NCI-H128 (cell line): ENCODE data around the gene CSMD2.

Experiments
- DNase-seq: peaks from one replicate; lab custom pipeline; 2025; ENCODE audit not compliant: unreplicated experiment; lab: John Stamatoyannopoulos, UW

Gene CSMD2

GRCh38 chr1:33768821-33769220, 396.2 kb downstream of the CSMD2 start:
- DNase-seq: no peak

DNA sequence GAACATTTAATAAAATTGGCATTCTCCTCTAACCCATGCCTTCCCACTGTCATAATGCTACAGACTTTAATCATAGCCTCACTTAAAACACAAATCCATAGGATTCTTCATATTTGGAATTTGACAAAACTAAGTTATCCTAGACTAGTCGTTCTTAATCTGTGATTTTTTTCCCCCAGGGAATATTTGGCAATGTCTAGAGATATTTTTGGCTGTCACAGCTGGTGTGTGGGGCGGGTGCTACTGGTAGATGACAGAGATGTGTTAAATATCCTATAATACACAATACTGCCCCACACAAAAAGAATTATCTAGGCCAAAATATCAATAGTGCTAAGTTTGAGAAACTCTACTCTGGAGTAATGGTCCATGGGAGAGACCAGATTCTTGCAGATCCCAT, 396.9 kb downstream of the CSMD2 start:
- DNase-seq: no peak

DNA sequence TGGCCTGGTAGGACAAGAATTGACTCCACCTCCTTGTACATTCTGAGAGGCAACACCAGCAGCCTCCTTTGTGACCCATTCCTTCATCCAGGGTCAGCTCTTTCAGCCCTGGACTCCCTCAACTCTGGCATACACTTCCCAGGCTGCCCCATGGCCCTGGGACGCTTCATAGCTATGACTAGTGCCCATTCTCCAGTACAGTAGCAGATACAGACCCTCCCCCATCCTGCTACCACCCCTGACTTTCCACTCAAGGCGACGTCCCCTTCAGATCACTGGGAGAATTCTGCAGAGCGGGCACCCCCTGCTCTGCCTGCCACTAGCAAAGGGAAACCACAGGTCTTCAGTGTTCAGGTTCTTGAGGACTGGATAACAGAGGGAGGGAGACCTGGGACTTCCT, 400.9 kb downstream of the CSMD2 start:
- no peak for DNase-seq

GRCh38 chr1:33763406-33763805, 401.6 kb downstream of the CSMD2 start:
- DNase-seq: no peak

DNA sequence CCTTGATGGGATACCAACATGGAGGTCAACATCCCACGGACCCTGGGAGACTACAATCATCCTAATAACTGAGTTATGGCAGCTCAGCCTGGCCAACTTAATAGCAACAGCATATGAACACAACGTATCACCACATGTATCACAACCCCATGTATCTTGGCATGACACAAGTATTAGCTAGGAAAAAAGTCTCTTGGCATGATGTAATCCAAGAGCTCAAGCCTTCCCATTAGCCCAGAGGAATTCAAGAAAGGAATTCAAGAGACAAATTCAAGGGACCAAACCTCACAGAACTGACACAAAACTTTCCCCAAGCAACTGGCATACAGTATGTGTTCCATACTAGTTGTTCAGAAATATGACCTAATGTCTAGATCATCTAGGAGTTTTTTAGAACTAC, 402.1 kb downstream of the CSMD2 start:
- DNase-seq: no peak

- DNase-seq: no peak
Measured at GRCh38 chr1:33762109-33762830, 402.8 kb downstream of the CSMD2 start.

DNA sequence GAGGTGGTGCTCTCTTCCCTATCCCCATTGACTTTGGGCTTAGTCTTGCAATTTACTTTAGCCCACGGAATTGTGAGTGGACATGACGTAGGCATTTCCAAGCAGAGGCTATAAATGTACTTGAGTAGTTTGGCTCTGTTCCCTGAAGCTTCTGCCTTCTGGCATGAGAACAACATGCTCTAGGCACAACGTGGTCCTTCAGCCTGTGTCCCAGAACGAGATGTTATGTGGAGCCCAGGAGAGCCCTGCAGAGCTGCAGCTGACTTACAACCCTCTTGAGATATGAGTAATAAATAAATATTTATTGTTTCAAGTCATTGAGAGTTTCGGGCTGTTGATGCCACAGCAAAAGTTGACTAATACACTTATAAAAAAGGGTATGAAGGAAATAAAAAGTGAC, 406.3 kb downstream of the CSMD2 start:
- no peak for DNase-seq

DNA sequence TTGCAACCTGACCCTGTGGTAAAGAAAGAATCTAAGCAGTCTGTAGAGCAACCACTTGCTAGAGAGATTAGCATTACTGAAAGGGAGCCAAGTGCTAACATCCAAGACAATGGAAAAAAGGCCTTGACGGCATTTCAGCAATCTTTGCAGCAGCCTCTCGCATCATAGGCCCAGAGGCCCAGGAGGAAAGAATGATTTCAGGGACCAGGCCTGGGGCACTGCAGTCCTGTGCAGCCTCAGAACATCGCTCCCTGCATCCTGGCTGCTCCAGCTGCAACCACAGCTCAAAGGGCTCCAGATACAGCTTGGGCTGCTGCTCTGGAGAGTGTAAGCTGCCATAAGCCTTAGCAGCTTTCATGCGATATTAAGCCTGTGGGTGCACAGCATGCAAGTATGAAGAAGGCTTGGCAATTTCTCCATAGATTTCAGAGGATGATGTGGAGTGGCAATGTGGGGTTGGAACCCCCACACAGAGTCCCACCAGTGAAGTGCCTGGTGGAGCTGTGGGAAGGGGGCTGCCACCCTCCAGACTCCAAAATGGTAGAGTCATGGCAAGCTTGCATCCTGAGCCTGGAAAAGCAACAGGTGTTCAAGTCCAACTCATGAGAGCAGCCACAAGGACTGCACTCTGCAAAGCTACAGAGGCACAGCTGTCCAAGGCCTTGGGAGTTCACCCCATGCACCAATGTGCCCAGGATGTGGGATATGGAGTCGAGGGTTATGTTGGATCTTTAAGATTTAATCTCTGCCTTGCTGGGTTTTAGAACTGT, 411.8 kb downstream of the CSMD2 start:
- DNase-seq: no peak

GRCh38 chr1:33745942-33746341, 419.1 kb downstream of the CSMD2 start:
- DNase-seq: no peak

- no peak for DNase-seq
Measured at GRCh38 chr1:33743221-33743998, 421.6 kb downstream of the CSMD2 start.

DNA sequence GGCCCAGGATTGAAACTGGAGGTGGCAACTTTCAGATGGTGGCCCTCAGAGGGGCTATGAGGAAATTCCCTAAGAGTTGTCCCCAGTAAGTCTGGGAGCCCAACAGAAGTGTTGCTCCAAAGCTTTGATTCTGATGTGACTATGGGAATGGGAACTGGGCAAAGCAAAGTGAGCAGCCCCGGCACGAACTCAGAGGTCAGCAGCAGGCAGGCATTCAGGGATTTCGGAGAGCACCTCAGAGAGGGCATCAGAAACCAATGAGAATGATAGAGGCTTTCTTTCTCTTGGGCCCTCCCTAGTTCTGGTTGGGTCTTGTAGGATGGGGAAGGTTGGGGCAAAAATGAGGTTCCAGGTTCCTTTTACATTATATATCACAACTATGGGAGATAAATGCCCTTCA, 422.4 kb downstream of the CSMD2 start:
- no peak for DNase-seq

DNA sequence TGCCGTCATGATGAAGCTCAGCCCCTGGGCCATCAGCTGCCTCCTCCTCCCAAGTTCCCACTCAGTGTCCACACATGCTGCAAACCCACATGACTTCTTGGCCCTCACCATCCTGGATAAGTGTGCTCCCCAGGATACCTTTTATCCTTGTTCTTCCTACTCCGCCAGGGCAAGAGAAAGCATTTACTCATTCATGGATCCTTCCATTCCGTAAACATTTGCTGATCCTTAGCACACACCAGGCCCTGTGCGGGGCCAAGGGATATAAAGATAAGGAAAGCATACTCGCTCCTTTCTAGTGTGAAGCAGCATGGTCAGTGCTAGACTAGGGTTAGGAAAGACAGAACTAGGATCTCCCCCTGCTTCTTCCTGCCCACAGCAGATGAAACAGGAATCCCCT, 423.3 kb downstream of the CSMD2 start:
- DNase-seq: no peak

DNA sequence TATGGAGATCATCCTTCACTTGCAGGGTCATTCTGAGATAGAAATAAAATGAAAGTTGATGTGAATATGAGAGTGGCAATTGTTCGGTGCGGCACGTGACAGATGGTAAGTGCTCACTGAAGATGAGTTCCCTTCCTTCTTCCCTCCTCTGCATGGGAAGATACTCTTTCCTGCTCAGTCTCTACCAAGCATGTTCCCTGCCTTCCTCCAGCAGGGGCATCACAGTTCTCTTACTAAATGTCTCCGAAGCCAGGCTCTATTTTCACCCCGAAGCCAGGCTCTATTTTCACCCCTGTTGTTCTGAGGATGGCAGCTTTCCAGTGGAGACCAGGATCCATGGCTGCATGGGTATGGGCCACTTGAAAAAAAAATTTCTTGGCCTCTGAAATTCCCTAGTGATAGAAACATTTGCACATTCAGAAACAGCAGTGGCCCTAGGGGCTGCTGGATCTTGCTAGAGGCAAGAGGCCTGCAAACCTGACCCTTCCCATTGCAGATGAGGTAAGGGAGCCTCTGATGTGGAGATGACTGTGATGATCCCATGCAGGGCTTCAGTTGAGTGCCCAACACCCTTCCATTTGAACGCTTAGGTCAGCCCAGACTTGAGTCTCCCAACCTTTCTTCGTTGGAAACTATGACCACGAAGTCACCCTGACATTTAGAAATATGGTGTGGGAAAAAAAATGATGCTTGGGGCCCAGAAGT, 424.8 kb downstream of the CSMD2 start:
- no peak for DNase-seq

GRCh38 chr1:33738976-33739375, 426.1 kb downstream of the CSMD2 start:
- DNase-seq: no peak

- no peak for DNase-seq
Measured at GRCh38 chr1:33738536-33738935, 426.5 kb downstream of the CSMD2 start.

DNA sequence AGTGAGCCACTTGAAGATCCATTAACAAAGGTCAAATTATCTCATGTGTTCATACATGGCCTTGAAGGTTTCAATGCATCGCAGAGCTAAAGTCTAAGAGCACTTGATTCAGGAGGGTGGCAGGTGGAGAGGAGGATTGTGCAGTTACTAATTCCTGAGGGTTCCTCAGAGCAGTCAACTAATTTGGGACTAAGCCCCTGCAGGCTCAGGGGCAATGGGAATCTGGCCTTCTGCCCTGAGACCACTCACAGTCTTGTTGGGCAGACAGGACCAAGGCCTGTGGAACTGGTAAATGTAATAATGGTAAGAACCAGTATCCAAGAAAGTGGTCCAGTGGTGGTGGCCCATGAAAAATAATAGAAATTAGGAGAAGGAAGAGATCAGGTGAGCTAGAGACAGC, 428.5 kb downstream of the CSMD2 start:
- no peak for DNase-seq

DNA sequence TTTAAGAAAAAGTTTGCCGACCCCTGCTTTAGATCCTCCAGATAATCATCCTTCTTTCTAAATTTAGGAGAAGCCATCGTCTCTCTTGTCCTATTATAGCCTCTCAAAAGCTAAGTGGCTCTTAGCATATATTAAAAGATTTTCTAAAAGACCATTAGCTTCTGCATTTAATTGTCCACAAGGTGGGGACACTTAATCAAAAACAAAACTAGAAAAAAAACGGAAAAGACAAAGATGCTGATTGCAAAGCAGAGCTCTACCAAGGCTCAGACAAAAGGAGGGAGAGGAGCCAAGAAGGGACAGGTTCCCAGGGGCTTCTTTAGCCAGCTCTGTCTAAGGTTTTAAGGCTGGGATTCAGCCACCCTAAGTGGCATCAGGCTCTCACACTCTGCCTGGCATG, 429.4 kb downstream of the CSMD2 start:
- DNase-seq: no peak

DNA sequence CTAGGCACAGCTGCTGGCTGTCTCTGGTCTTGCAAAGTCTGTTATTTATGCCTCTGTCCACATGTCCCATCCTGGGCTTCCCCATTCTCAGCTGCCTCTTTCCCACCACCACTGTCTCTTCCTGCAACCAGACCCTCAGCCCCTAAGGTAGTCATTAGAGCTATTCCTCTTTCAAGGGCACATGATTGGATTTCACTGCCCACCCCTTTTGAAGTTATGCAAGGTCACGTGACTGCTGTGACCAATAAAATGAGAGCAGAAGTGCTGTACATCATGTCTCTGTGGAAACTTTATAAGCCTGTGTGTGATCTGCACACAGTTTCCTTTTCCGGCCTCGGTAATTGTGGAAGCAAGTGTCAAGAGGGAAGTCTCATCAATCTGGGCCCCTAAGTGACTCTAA, 437.7 kb downstream of the CSMD2 start:
- DNase-seq: no peak

- DNase-seq: no peak
Measured at GRCh38 chr1:33726274-33726804, 438.7 kb downstream of the CSMD2 start.

GRCh38 chr1:33725556-33726160, 439.4 kb downstream of the CSMD2 start:
- no peak for DNase-seq

- no peak for DNase-seq
Measured at GRCh38 chr1:33725037-33725436, 440.0 kb downstream of the CSMD2 start.
